ENCODE results near the gene TBK1.
"Not testable (repeated sequence)": the region's sequence is repeated elsewhere in the genome, so short reads cannot be mapped to it uniquely, and the experiment has no call there.

TBK1 gene

DNA sequence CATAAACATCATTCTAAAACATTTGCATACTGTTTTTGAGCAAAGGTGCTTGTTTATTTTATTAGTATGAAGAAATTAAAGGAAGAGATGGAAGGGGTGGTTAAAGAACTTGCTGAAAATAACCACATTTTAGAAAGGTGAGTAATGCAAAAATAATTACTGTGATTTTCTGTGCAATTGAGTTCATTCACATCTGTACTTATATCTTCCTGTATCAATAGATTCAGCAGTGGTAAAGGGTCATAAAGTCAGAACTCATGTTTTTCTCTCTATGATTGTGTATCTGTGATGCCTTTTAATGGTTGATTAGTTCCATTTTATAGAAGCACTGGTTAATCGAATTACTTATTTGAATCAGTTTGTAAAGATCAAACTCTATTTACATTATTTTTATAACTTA, 46.0 kb downstream of the TBK1 start:
- DNase-seq = no peak

DNA sequence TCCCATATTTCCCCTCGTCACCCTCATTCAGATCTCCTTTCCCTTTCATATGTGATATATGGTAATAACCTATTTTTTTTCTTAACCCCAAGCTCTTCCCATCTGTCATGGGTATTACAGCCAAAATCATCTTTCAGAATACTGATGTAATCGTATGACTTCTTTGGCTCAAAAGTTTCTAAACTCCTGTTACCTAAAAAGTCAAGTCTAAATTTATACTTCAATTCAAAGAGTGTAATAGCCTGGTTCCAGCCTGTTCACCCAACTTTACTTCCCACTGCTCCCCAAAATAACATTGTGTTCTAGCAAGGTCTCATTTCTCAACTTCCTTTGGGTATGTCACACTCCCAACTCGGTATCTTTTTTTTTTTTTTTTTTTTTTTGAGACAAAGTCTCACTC, 48.5 kb downstream of the TBK1 start:
- no peak for DNase-seq

GRCh38 chr12:64501486-64501885, 49.6 kb downstream of the TBK1 start:
- DNase-seq = no peak

- no peak for DNase-seq
These were observed 55.0 kb downstream of the TBK1 start for GRCh38 chr12:64506955-64507354.

GRCh38 chr12:64510667-64511066, 58.7 kb downstream of the TBK1 start:
- DNase-seq = no peak

DNA sequence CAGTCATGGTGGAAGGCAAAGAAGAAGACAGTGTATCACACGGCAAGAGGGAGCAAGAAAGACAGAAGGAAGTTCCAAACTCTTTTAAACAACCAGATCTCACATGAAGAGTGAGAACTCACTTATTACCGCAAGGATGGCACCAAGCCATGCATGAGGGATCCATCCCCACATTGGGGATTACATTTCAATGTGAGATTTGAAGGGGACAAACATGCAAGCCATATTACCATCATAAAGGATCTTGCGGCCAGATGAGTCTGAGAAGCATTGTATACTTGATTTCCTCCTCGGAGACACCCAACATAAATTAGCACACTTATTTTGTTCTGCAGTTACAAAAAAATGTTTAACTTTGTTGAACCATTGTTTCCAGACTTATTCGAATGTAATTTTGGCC, 66.5 kb downstream of the TBK1 start:
- no peak for DNase-seq

- DNase-seq = no peak
These were observed 69.9 kb downstream of the TBK1 start for GRCh38 chr12:64521833-64522232.

DNA sequence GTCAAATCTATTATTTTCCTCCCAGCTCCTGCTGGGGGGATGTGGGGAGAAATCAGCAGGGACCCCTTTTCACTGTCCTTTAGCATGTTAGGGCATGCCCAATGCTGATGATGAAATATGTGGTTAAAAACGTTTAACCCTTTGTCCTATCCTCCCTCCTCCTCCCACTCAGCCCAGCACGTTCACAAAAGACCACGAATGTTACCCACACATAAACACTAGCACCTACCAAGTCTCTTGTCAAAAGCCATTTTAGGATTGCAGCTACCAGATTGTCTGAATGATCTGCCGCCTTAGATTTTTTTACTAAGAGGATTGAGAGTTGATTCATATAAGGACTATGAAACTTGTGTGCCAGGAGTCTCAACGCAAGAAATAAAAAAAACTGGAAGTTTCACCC, 70.4 kb downstream of the TBK1 start:
- DNase-seq = no peak

GRCh38 chr12:64522807-64523206, 70.9 kb downstream of the TBK1 start:
- DNase-seq = no peak

- DNase-seq = not testable (repeated sequence)
These were observed 71.9 kb downstream of the TBK1 start for GRCh38 chr12:64523565-64524444.

DNA sequence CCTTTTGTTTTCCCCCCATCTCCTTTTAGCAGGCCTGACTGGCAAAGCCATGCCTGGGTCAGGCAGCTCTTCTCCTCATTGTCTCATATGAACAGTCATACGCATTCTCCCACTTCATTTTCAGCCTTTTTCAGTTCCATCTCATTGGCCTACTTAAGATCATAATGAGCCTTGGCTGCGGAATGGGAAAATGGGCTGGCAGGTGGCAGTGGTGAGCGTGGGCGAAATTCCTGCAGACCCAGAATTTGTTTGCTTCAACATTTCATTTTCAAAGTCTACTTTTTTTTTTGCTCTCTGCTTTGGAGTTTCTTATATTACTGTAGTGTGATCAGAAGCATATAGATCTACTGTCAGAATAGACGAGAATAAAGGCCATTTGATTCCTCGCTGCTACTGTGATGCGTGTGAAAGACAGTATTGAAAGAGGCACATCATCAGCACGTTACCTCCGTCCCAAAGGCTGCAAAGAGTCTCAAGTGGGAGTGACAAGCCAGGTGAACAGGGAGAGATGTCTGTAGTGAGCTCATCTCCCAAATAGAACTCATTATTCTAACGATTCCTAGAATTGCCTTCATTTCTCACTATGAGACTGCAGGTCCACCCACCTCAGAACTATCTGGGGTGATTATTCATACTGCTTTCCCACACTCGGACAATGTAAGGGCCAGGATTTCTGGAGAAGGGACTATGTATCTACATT, 73.7 kb downstream of the TBK1 start:
- no peak for DNase-seq

GRCh38 chr12:64526859-64527258, 74.9 kb downstream of the TBK1 start:
- no peak for DNase-seq

GRCh38 chr12:64528616-64529015, 76.7 kb downstream of the TBK1 start:
- DNase-seq = no peak

DNA sequence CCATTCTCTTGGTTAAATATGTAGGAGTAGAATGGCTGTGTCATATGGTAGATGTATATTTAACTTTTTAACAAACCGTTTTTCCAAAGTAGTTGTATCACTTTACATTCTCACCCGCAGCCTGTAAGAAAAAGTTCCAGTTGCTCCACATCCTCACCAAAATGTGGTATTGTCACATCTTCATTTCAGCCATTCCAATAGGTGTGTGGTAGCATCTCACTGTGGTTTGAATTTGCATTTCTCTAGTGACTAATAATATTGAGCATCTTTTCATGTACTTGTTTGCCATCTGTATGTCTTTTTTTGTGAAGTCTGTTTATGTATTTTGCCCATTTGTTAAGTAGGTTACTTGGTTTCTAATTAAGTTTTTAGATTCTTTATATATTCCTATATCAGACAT, 78.6 kb downstream of the TBK1 start:
- DNase-seq = no peak

- no peak for DNase-seq
These were observed 79.9 kb downstream of the TBK1 start for GRCh38 chr12:64531665-64532334.

DNA sequence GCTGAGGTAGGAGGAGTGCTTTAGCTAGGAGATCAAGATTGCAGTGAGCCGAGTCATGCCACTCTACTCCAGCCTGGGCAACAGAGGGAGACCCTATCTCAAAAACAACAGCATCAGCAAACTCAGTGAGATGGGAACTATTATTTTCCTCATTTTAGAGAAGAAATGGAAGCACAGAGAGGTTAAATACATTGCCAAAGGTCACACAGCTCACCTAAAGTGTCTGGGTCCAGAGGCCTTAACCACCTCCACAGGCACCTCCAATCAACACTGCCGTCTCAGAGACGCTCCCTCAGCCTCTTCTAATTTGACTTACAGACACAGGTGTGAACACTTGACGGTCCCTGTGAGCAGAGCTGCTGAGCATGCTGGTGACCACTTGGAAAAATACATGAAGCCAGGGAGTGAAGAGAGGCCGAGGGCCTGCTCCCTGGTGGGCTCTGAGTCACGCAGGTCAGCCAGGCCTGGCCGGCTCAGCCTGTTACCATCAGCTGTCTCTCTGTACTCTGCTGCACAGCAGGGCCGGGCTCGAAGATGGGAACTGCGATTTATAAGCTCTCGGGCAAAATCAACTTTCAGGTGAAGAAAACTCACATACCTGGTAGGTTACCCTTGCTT, 80.9 kb downstream of the TBK1 start:
- no peak for DNase-seq

GRCh38 chr12:64534672-64535199, 82.8 kb downstream of the TBK1 start:
- no peak for DNase-seq

DNA sequence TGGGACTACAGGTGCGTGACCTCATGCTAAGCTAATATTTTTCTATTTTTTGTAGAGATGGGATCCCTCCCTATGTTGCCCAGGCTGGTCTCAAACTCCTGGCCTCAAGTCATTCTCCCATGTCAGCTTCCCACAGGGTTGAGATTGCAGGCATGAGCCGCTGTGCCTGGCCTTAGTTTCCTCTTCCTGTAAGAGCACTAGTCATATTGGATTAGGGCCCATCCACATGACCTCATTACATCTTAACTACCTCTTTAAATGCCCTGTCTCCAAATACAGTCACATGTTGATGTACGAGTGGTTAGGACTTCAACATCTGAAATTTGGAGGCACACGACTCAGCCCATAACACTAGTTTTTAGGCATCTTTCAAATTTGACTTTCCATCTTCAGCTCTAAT, 86.2 kb downstream of the TBK1 start:
- no peak for DNase-seq

DNA sequence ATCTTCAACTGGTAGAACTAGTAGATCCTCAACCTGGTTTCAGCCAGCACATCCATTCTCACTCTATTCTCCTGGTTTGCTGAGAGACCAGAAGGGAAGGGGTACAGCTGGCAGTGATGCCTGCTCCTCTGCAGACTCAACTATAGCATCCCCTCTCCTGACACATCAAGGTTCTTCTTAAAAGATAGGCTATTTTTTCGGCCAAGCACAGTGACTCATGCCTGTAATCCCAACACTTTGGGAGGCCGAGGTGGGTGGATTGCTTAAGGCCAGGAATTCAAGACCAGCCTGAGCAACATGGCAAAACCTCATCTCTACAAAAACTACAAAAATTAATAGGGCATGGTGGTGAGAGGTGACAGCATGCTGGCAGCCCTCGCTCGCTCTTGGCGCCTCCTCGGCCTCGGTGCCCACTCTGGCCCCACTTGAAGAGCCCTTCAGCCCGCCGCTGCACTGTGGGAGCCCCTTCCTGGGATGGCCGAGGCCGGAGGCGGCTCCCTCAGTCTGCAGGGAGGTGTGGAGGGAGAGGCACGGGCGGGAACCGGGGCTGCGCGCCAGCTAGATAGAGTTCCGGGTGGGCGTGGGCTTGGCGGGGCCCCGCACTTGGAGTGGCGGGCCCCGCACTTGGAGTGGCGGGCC, 90.6 kb downstream of the TBK1 start:
- DNase-seq = not testable (repeated sequence)

- DNase-seq = no peak
These were observed 92.6 kb downstream of the TBK1 start for GRCh38 chr12:64544371-64545080.

- no peak for DNase-seq
These were observed 93.1 kb downstream of the TBK1 start for GRCh38 chr12:64545081-64545382.

- DNase-seq = no peak
These were observed 97.2 kb downstream of the TBK1 start for GRCh38 chr12:64549108-64549507.
